ENCODE results near the gene LRRC8C.

The LRRC8C gene

GRCh38 chr1:89697383-89697782 lies 64.5 kb downstream of the LRRC8C start:
- no peak overlapping the region for H3K4me3 ChIP-seq (ENCODE audit: low read length)
- DNase-seq (ENCODE audit: low read depth) = peak; percentile 67
- TF ChIP-seq CTCF (conservative IDR thresholded peaks at IDR 0.05; ENCODE audit: low read length) = no peak

GRCh38 chr1:89698020-89698560 lies 65.2 kb downstream of the LRRC8C start:
- H3K4me3 ChIP-seq (ENCODE audit: low read length) = no peak overlapping the region
- no peak for DNase-seq (ENCODE audit: low read depth)
- no peak for TF ChIP-seq CTCF (conservative IDR thresholded peaks at IDR 0.05; ENCODE audit: low read length)

GRCh38 chr1:89698624-89699023 lies 65.7 kb downstream of the LRRC8C start:
- TF ChIP-seq CTCF (conservative IDR thresholded peaks at IDR 0.05; ENCODE audit: low read length) = no peak
- H3K4me3 ChIP-seq (ENCODE audit: low read length) = no peak overlapping the region
- no peak for DNase-seq (ENCODE audit: low read depth)

DNA sequence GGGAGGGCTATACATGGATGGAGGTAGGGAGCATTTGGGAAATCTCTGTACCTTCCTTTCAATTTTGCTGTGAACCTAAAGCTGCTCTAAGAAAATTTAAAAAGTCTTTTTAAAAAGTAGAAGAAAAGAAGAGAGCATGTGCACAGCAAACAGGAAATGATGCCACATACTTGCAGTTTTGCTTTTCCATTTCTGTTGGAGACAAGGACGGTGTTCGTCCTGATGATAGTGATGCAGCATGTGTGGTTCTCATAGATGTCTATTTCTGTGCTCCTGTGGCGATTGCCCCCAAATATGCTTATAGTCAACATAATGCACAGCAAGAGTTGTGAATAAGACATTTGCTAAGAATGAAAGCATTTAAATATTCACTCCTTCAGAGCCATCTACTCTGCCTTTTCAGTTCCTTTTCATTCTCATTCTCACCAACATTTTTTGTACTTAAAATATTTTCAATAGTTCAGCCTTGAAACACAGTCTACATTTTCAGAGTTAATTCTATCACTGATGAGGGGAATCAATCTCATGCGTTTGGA lies 66.6 kb downstream of the LRRC8C start:
- no peak for TF ChIP-seq CTCF (conservative IDR thresholded peaks at IDR 0.05; ENCODE audit: low read length)
- no peak for DNase-seq (ENCODE audit: low read depth)
- H3K4me3 ChIP-seq (ENCODE audit: low read length) = no peak overlapping the region

DNA sequence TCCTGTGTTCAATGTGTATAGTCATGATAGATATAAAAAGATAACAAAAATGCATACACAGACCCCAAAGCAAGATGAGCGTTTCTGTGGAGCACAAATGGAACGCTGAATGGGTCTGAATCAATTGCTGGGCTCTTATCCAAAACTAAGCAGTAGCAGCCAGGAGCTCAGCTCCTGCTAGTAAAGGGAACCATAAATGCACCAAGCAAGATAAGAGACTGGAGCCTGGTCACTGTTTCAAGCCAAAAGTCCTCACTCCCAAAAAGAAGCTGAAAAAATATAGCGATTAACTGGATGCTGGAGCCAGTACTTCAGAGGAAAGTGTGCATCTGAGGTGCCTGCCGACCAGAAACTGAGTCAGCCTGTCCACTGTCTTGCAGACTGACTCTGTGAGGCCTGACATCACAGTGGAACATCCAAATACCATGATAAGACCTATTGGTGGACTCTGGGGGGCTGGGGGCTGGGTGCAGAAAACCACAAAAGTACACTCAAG lies 68.9 kb downstream of the LRRC8C start:
- H3K4me3 ChIP-seq (ENCODE audit: low read length) = no peak overlapping the region
- TF ChIP-seq CTCF (conservative IDR thresholded peaks at IDR 0.05; ENCODE audit: low read length) = no peak
- no peak for DNase-seq (ENCODE audit: low read depth)

- no peak for DNase-seq (ENCODE audit: low read depth)
- no peak for TF ChIP-seq CTCF (conservative IDR thresholded peaks at IDR 0.05; ENCODE audit: low read length)
- H3K4me3 ChIP-seq (ENCODE audit: low read length) = no peak overlapping the region
These were observed 69.7 kb downstream of the LRRC8C start for GRCh38 chr1:89702520-89703045.

DNA sequence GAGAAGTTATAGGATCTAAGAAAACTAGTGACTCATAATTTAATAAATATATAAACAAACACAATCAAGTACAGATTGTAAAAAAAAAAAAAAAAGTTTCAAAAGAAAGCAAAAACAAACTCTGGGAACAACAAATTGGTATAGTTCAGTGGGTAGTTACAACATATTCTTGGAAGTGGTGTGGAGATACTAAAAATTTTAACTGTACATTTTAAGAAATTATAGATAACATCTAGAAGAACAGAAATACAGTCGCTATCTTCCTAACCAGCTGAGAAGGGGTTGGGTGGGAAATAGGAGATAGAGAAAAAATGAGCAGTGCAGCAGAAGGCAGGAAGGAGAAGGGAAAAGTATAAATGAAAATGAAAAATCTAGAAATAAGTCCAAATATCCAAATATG lies 70.5 kb downstream of the LRRC8C start:
- H3K4me3 ChIP-seq (ENCODE audit: low read length) = no peak overlapping the region
- DNase-seq (ENCODE audit: low read depth) = no peak
- TF ChIP-seq CTCF (conservative IDR thresholded peaks at IDR 0.05; ENCODE audit: low read length) = no peak
